PC-3 (cell line): ENCODE data around the gene PNMA3. TPM values are rescaled to one million over a fixed set of nuclear protein-coding genes. Genes with fewer than 3 reads are reported as not detected.

Source experiments
- ATAC-seq: fragments of 200-7000 bp; cut with Tn5 transposase; 2 replicates; pipeline ENCODE4 v1.9.1; 2020; ENCODE audit warnings: mild to moderate bottlenecking, moderate library complexity
- BruUV-seq: library from RNA; stranded (reverse); fragments of 400-500 nt; replicated peaks from 2 replicates; lab custom pipeline; 2021; lab: Mats Ljungman, UMichigan
- CTCF ChIA-PET: fragments of 300-600 bp; sonication (Branson Sonifier 250); formaldehyde crosslinking; loops from one replicate; lab custom pipeline; 2022; ENCODE audit warnings: antibody characterized with exemption; lab: Charles Lee
- POLR2A ChIA-PET: fragments of 300-600 bp; sonication (Branson Sonifier 250); formaldehyde crosslinking; loops from one replicate; lab custom pipeline; 2022; ENCODE audit warnings: antibody characterized with exemption; ENCODE audit not compliant: unreplicated experiment; lab: Charles Lee
- DNase-seq: peaks from one replicate; pipeline ENCODE4 v3.0.0-alpha.2; 2015
- H2AFZ ChIP-seq: fragments of 300-600 bp; sonication (generic); 2 replicates; pipeline ENCODE4 v1.6.0; 2016; ENCODE audit warnings: antibody characterized with exemption, low read length
- H3F3A ChIP-seq: fragments of 300-600 bp; sonication (generic); one replicate; pipeline ENCODE4 v1.6.0; 2017; ENCODE audit warnings: antibody characterized with exemption, low read length, control low read depth, mild to moderate bottlenecking; ENCODE audit not compliant: unreplicated experiment
- H3K27ac ChIP-seq: fragments of 300-600 bp; sonication (generic); 2 replicates; pipeline ENCODE4 v1.5.1; 2016; ENCODE audit warnings: mild to moderate bottlenecking, low read length
- H3K27me3 ChIP-seq: fragments of 300-600 bp; sonication (generic); 2 replicates; pipeline ENCODE4 v1.6.1; 2016; ENCODE audit warnings: low read length, mixed read lengths
- H3K36me3 ChIP-seq: fragments of 300-600 bp; sonication (generic); 2 replicates; pipeline ENCODE4 v1.6.1; 2016; ENCODE audit warnings: low read depth, mixed run types, low read length, mixed read lengths
- H3K4me1 ChIP-seq: fragments of 300-600 bp; sonication (generic); 2 replicates; pipeline ENCODE4 v1.5.1; 2016; ENCODE audit warnings: low read length; ENCODE audit not compliant: insufficient read depth
- H3K4me2 ChIP-seq: fragments of 300-600 bp; sonication (generic); 2 replicates; pipeline ENCODE4 v1.6.0; 2016; ENCODE audit warnings: low read length
- H3K4me3 ChIP-seq: fragments of 300-600 bp; sonication (generic); 2 replicates; pipeline ENCODE4 v1.5.1; 2016; ENCODE audit warnings: mild to moderate bottlenecking, low read length, mixed read lengths
- H3K79me2 ChIP-seq: fragments of 300-600 bp; sonication (generic); 2 replicates; pipeline ENCODE4 v1.6.1; 2017; ENCODE audit warnings: low read length, mixed read lengths
- H3K9ac ChIP-seq: fragments of 300-600 bp; sonication (generic); 2 replicates; pipeline ENCODE4 v1.6.0; 2016; ENCODE audit warnings: mild to moderate bottlenecking, low read length
- H3K9me2 ChIP-seq: fragments of 300-600 bp; sonication (generic); replicated peaks from 2 replicates; pipeline ENCODE4 v1.6.1; 2016; ENCODE audit warnings: mixed run types, low read length, mixed read lengths
- H3K9me3 ChIP-seq: fragments of 300-600 bp; sonication (generic); 2 replicates; pipeline ENCODE4 v1.6.1; 2016; ENCODE audit warnings: low read length, mixed read lengths
- H4K20me1 ChIP-seq: fragments of 300-600 bp; sonication (generic); 2 replicates; pipeline ENCODE4 v1.6.1; 2016; ENCODE audit warnings: low read length, mixed read lengths
- CTCF ChIP-seq: fragments of 300-600 bp; sonication (generic); conservative IDR thresholded peaks from 2 replicates; pipeline ENCODE4 v1.5.1; 2017; ENCODE audit warnings: antibody characterized with exemption, low read depth, mild to moderate bottlenecking, low read length
- EZH2 ChIP-seq: fragments of 300-600 bp; sonication (generic); IDR thresholded peaks from one replicate; pipeline ENCODE4 v1.6.1; 2017; ENCODE audit warnings: antibody characterized with exemption, mild to moderate bottlenecking, low read length; ENCODE audit not compliant: unreplicated experiment
- EZH2phosphoT487 ChIP-seq: fragments of 300-600 bp; sonication (generic); IDR thresholded peaks from 2 replicates; pipeline ENCODE4 v1.6.1; 2018; ENCODE audit warnings: mild to moderate bottlenecking, antibody characterized with exemption, low read length, borderline replicate concordance
- intact Hi-C: fragments of 100-400 bp; cut with micrococcal nuclease; formaldehyde crosslinking; loops from 2 replicates; pipeline ENCODE4 v1.9.0; 2023
- total RNA-seq: library from RNA; depleted of rRNA; stranded (reverse); fragments of >200 nt; gene quantifications from 2 replicates; pipeline ENCODE4 v1.2.3, GENCODE V29; 2014

PNMA3 gene
- total RNA-seq, 1 experiment from 2014 or later: not detected

DNA sequence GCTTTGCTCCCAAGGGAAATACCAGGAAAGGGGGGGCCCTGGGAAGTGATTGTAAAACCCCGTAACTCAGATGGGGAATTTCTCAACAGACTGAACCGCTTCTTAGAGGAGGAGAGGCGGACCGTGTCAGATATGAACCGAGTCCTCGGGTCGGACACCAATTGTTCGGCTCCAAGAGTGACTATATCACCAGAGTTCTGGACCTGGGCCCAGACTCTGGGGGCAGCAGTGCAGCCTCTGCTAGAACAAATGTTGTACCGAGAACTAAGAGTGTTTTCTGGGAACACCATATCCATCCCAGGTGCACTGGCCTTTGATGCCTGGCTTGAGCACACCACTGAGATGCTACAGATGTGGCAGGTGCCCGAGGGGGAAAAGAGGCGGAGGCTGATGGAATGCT, 1.0 kb downstream of the PNMA3 start:
- BruUV-seq: no TSS peak
- Histone ChIP-seq H4K20me1 (no peaks in the 10 kb centered on the region), H3K9me3 (no peaks in the 10 kb centered on the region), H3F3A (no peaks in the 10 kb centered on the region), H3K36me3 (no peaks in the 10 kb centered on the region), H3K4me2 (no peak overlapping the region), H3K9ac (no peak overlapping the region), H3K27ac (no peak overlapping the region), H3K27me3 (peaks cover 11% of the 10 kb centered on the region), H3K4me3 (no peak overlapping the region), H3K79me2 (no peaks in the 10 kb centered on the region), H3K4me1 (peaks cover 11% of the 10 kb centered on the region), H3K9me2 (no peaks in the 10 kb centered on the region), H2AFZ (no peak overlapping the region)
- ChIA-PET POLR2A (no interaction called here), CTCF (no interaction called here)
- TF ChIP-seq EZH2: no peak
- no peak for TF ChIP-seq CTCF
- TF ChIP-seq EZH2phosphoT487: no peak
- ATAC-seq (no peak), DNase-seq (no peak)
- intact Hi-C loops: no loop called here

- H3F3A ChIP-seq: no peaks in the 10 kb centered on the region
- H4K20me1 ChIP-seq: no peaks in the 10 kb centered on the region
- H3K27me3 ChIP-seq: peaks cover 11% of the 10 kb centered on the region
- no peaks in the 10 kb centered on the region for H3K9me2 ChIP-seq
- BruUV-seq: no TSS peak
- no peak overlapping the region for H3K27ac ChIP-seq
- DNase-seq (no peak), ATAC-seq (no peak)
- POLR2A ChIA-PET: no interaction called here
- intact Hi-C loops: no loop called here
- H3K9ac ChIP-seq: no peak overlapping the region
- H2AFZ ChIP-seq: no peak overlapping the region
- no peaks in the 10 kb centered on the region for H3K79me2 ChIP-seq
- no peaks in the 10 kb centered on the region for H3K9me3 ChIP-seq
- no peak overlapping the region for H3K4me2 ChIP-seq
- CTCF ChIA-PET: no interaction called here
- no peak for TF ChIP-seq EZH2phosphoT487
- TF ChIP-seq EZH2: no peak
- TF ChIP-seq CTCF: no peak
- H3K4me1 ChIP-seq: peaks cover 11% of the 10 kb centered on the region
- H3K36me3 ChIP-seq: no peaks in the 10 kb centered on the region
- no peak overlapping the region for H3K4me3 ChIP-seq
These were observed 3.2 kb downstream of the PNMA3 start for GRCh38 chrX:153059191-153060094.

- no peak overlapping the region for H2AFZ ChIP-seq
- peaks cover 11% of the 10 kb centered on the region for H3K27me3 ChIP-seq
- peaks cover 11% of the 10 kb centered on the region for H3K4me1 ChIP-seq
- H3K27ac ChIP-seq: no peak overlapping the region
- intact Hi-C loops: no loop called here
- H3K9me3 ChIP-seq: no peaks in the 10 kb centered on the region
- H3F3A ChIP-seq: no peaks in the 10 kb centered on the region
- no peaks in the 10 kb centered on the region for H3K9me2 ChIP-seq
- no peak for DNase-seq
- no peaks in the 10 kb centered on the region for H3K79me2 ChIP-seq
- H3K9ac ChIP-seq: no peak overlapping the region
- H3K4me3 ChIP-seq: no peak overlapping the region
- TF ChIP-seq CTCF (no peak), EZH2 (no peak), EZH2phosphoT487 (no peak)
- no TSS peak for BruUV-seq
- ChIA-PET CTCF (no interaction called here), POLR2A (no interaction called here)
- no peaks in the 10 kb centered on the region for H4K20me1 ChIP-seq
- ATAC-seq: no peak
- H3K4me2 ChIP-seq: no peak overlapping the region
- no peaks in the 10 kb centered on the region for H3K36me3 ChIP-seq
These were observed 3.8 kb downstream of the PNMA3 start for GRCh38 chrX:153060095-153060445.
